NCI-H2171 (cell line): ENCODE measurements around the gene PLCB4.

Experiments used
- DNase-seq: peaks from one replicate; lab custom pipeline; 2025; lab: John Stamatoyannopoulos, UW

PLCB4 gene

DNA sequence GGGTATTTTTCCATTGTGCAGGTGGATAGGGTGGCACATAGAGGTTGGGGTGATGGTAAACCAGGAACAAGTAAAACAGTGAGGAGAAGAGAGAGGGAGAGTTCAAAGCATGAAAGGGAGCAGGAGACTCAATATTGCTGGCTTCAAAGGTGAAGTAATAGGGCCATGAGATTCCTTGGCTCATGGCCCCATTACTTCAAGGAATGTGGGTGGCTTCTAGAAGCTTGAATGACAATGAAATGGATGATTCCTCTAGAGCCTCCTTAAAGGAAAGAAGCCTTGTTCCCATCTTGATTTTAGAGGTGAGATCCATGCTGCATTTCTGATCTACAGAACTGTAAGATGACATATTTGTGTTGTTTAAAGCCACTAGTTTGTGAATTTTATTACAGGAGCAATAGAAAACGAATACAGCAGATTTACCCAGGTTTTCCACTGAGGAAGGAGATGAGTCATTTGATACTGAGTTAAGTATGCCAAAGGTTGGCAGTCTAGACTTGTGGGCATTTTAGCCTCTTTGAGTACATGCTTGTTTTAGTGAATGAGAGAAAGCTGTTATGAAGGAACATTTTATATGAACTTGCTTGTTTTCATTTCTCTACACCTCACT is 110.4 kb downstream of the PLCB4 start:
- DNase-seq: no peak

GRCh38 chr20:9179867-9180266 is 111.0 kb downstream of the PLCB4 start:
- no peak for DNase-seq

- peak; percentile 43 for DNase-seq
Measured at GRCh38 chr20:9180481-9181257, 111.8 kb downstream of the PLCB4 start.

DNA sequence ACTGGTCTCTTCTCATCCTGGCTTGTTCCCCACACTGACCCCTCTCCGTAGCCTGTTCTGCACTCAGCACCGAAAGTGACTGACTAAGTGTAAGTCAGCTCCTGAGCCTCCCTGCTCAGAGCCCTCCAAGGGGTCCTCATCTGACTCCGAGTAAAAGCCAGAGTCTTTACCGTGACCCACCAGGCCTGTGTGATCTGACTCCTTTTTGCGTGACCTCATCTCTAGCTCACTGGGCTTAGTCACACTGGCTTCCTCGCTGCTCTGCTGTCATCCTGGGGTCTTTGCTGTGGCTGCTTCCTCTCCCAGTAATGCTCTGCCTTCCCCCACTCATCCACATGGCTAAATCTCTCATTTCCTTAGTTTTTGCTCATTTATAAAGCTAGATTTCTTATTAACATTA is 116.6 kb downstream of the PLCB4 start:
- no peak for DNase-seq

DNA sequence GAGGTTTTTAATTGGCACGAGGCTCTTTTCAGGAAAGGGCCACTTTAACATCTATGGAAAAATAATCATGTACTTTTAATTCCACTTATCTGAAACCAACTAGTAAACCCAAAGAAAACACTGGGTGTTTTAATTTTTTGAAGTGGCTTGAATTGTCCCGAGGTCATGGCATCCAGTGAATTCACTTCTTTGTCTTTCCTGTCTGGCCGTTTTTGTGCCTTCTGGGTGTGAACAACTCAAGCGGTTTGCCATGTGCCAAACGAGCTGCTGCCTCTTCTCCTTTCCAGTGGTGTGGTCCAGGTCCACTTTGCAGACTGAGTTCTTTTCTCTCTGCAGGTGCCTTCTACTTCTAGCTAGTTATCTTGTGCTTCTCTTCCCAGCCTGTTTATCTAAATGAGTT is 117.5 kb downstream of the PLCB4 start:
- no peak for DNase-seq

DNA sequence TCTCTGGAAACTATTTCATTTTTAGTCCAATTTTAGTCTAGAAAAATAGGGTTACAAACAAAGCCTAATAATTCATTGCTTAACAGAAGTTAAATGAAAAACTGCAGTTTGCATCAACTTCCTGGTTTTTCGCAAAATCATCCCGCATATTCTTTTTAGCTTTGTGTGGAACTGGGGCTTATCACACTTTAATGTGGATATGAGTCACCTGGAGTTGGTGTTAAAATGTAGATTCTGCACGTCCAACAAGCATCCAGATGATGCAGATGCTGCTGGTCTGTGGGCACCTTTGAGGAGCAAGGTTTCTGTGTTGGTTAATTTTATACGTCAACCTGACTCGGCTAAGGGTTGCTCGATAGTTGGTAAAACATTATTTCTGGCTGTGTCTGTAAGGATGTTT is 126.1 kb downstream of the PLCB4 start:
- no peak for DNase-seq

GRCh38 chr20:9196110-9196509 is 127.2 kb downstream of the PLCB4 start:
- no peak for DNase-seq

DNA sequence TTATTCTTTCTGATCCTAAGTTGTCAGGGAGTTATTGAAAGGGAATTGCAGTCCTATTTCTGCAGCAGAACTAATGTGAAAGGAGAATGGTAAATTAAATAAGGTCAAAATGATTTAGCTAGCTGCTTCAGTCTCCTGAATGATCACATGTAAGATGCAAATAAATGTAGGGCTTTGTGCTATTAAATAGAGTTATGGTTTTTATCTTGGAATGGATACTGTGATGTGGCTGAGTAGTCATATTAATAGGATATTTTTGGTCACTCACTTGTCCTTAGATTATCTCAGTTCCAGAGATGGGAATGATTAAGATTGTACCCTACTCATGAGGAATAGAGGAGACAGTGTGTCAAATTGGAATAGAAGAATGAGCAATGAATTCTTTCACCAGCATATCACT is 129.6 kb downstream of the PLCB4 start:
- no peak for DNase-seq

DNA sequence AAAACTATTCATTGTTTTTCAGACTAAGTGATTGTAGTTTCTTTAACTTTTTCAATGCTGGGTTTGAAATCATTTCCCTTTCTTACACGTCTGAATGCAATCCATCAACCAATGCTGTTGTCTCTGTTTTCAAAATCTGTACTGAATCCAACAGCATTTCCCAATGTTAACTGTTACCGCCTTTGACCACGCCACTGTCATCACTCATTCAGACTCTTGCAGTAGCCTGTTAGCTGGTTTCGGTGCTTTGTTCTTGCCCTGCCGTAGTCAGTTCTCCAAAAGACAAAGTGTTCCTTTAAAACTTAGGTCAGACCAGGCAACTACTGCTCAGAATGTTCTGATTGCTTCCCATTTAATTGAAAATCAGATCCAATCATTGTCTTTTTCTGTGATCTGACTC is 131.3 kb downstream of the PLCB4 start:
- no peak for DNase-seq

- no peak for DNase-seq
Measured at GRCh38 chr20:9200620-9201019, 131.7 kb downstream of the PLCB4 start.

DNA sequence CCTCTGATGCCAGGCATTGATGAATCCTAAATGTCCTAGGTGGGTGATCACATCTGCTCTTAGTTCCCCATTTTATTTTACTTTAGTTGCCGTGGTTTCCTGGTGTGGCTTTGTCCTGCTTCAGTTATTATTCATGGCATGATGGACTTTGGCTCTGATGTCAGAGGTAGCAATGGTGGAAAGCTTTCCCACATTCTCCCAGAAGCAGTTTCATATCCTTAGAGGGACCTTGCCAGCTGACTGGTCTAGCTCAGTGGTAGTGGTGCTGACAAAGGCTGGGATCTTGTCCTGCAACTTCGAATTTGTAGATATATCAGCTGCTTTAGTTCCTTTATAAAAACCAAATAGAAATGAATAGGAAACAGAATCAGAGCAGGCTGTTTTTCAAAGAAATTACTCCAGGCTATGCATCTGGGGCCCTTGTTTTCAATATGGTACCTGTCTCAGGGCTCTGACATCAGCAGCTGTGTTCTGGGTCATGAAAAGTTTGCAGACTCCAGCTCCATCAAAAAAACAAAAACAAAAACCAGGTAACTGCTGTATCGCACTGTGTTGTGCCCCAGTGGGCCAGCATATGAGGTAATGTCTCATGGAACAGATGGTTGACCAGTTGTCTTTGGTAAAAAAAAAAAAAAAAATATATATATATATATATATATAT is 133.7 kb downstream of the PLCB4 start:
- peak; percentile 47 for DNase-seq

DNA sequence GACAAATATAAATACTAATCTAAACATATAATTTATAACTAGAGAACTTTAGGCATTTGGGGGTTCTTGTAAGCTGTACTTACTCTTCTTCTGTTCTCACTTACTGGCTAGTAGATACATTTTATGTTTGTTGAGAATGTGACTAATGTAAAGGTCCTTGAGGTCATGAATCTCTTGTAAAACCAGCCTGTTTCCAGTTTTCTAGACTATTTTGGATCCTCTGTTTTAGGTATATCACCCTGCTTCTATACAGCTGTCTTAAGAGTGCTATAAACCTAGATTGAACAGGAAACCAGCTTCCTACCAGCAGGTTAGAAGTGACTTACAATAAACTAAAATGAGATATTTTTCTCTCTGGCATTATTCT is 134.2 kb downstream of the PLCB4 start:
- DNase-seq: no peak

GRCh38 chr20:9204979-9205378 is 136.1 kb downstream of the PLCB4 start:
- no peak for DNase-seq

DNA sequence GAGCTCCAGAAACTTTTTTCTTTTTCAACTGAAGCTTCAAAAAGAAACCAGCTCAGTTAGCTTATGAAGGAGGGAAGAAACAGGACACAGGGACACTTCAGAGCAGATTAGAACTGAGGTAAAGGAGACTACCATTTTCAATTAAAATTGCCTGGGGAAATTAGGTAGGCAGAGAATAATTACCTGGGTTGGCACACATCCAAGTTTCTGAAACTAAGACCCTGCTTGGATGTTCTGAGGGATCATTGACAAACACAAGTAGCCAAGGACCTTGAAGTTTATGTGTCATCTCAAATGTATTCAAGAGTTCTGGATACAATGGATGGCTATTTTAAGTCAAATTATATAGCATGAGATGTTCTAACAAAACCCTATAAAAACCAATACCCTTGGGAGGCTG is 137.6 kb downstream of the PLCB4 start:
- no peak for DNase-seq

DNA sequence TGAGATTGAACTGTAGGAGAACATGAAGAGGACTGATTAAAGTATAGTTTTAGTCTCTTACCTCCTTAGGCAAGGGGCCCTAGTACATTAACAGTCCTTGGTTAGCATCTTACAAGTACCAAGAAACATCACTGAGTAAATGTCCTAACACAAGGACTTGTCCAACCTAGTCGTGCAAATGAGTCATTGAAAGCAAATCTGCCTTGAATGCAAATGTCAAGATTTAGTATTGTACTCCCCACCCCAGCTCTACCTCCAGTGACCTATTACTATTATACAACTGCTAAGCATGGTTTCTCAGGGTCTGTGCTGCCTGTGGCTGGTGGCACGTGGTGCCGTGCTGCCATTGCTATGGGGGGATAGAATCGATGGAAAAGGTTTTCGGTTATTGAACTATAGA is 138.4 kb downstream of the PLCB4 start:
- DNase-seq: no peak

DNA sequence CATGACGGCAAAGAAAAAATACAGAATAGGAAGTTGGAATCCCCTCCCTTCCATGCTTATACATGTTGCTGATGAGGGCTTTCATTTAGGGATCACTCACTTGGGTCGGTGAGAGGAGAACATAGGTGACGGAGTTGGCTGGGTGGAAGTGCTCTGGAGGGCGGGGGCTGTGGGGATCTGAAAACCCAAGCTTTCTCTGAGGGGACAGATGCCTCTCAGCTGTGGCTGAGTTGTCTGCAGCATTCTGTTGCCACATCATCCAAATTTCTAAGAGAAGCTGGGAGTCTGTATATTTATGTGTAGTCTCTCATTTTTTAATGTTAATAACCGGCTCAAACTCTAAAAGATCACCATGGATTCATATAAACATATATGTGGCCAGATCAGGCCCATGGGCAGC is 141.5 kb downstream of the PLCB4 start:
- no peak for DNase-seq

GRCh38 chr20:9211016-9211760 is 142.3 kb downstream of the PLCB4 start:
- no peak for DNase-seq

GRCh38 chr20:9212735-9213134 is 143.8 kb downstream of the PLCB4 start:
- DNase-seq: no peak

GRCh38 chr20:9214685-9215084 is 145.8 kb downstream of the PLCB4 start:
- DNase-seq: no peak

DNA sequence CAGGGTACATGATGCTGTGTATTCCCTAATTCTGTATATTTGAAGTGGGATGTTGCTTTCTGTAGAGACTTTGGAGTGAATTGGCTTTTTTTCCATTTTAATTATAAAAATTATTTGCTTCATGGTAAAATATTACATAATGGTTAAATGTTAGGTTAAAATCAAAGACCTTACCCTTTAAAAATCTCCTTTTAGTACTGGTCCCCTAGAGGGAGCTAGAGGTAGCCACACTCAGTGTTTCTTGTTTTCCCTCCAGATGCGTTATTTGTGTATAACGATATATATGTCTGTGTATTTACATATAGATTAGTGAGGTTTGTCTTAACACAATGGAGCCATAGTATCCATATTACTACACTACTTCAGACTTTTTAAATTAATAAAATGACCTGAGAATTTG is 146.7 kb downstream of the PLCB4 start:
- DNase-seq: no peak

DNA sequence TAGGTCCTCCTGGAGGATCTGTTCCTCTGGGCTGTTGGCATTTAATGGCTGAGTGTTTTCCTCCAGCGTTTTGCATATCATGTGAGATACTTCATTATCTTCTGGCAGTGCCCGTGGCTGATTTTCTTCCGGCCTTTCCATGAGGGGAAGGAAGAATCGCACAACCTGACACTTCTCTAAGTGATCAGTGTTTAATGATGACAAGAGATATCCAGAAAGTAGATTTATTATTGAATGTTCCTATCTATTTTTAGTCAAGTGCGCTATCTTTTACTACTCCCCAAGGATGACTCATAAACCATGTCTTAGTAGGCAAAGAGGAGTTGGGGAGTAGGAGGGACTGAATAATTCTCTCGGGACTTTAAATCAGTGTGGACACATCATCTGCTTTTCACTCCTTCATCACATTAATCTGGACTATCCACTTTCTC is 149.7 kb downstream of the PLCB4 start:
- DNase-seq: no peak

DNA sequence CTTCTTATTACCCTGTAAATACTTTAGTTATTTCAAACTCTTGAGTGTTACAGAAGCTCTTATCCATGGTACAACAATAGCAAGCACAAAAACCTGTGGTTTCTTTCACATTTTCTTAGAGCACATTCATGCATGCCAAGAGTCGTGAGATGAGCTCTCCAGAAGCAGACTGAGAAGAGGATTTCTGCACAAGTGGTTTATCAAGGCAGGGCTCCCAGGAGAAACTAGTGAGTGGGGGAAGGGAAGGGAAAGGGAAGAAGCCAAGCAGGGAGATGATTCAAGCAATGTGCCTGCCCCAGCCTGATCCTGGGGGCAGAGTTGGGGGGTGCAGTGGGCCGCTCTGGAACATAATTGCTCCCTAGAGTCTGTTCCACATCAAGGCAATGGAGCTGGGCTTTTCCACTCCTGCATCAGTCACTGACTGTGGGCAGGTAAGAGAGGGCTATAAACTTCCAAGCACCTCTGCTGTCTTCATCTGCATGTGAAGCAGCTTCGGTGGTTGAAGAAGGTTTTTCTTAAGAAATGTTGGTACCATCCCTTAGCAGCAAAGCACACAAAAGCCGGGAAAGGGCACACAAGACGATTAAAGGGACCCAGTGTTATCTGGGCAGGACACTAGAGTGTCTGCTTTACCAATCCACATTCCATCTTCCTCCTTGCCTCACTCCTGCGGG is 152.1 kb downstream of the PLCB4 start:
- DNase-seq: no peak
